ENCODE data around the gene CXXC5.

Gene CXXC5

GRCh38 chr5:139660105-139660922, 12.2 kb downstream of the CXXC5 start:
- TF ChIP-seq CTCF (IDR thresholded peaks at IDR 0.05; ENCODE audit: low read depth, low read length): no peak
- no peak for DNase-seq (ENCODE audit: extremely low read depth, low read depth)

GRCh38 chr5:139660923-139661814, 13.0 kb downstream of the CXXC5 start:
- no peak for TF ChIP-seq CTCF (IDR thresholded peaks at IDR 0.05; ENCODE audit: low read depth, low read length)
- DNase-seq (ENCODE audit: extremely low read depth, low read depth): peak; percentile 84

- no peak for DNase-seq (ENCODE audit: extremely low read depth, low read depth)
- no peak for TF ChIP-seq CTCF (IDR thresholded peaks at IDR 0.05; ENCODE audit: low read depth, low read length)
These were observed 14.5 kb downstream of the CXXC5 start for GRCh38 chr5:139662617-139663016.

- no peak for TF ChIP-seq CTCF (IDR thresholded peaks at IDR 0.05; ENCODE audit: low read depth, low read length)
- no peak for DNase-seq (ENCODE audit: extremely low read depth, low read depth)
These were observed 15.3 kb downstream of the CXXC5 start for GRCh38 chr5:139663207-139664085.

GRCh38 chr5:139664086-139664693, 16.0 kb downstream of the CXXC5 start:
- no peak for TF ChIP-seq CTCF (IDR thresholded peaks at IDR 0.05; ENCODE audit: low read depth, low read length)
- DNase-seq (ENCODE audit: extremely low read depth, low read depth): no peak

- TF ChIP-seq CTCF (IDR thresholded peaks at IDR 0.05; ENCODE audit: low read depth, low read length): no peak
- DNase-seq (ENCODE audit: extremely low read depth, low read depth): no peak
These were observed 16.7 kb downstream of the CXXC5 start for GRCh38 chr5:139664727-139665351.

Measured in AG09319 (cell line).